ENCODE data around the gene PAX9.

DNA sequence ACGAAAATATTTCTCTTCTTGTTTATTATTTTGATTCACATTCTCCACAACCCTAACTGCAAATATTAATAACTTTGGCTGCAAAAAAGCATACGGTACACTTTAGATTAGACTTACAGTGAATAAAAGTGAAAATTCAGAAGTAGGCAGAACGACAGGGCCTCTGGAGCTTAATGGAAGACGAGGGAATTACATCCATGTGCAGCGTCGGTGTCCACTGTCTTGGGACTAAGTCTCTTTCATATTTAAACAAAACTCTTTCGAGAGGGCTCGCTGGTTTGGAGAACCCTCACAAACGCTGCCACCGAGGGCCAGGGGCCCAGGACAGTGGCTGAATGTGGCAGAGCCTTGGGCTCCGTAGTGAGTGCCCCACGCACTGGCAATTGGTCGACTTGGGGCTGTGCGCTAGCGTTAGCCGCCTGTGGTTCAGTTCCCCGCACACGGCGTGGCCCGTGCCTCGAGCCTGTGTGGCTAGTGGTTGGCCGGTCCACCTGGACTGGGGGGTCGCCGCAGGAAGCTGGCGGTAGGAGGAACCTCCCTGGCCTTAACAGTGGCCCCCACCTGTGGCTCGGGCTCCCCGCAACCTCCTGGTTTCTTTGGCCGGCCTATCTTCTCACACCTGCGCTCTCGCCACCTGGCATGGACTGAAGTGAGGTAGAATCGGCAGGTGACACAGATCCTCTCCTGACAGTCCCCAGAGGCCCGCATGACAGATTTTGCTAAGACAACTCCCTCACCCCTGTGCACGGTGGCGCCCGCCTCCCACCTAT lies 739 bp upstream of the PAX9 start:
- TF ChIP-seq, protein P1, sequence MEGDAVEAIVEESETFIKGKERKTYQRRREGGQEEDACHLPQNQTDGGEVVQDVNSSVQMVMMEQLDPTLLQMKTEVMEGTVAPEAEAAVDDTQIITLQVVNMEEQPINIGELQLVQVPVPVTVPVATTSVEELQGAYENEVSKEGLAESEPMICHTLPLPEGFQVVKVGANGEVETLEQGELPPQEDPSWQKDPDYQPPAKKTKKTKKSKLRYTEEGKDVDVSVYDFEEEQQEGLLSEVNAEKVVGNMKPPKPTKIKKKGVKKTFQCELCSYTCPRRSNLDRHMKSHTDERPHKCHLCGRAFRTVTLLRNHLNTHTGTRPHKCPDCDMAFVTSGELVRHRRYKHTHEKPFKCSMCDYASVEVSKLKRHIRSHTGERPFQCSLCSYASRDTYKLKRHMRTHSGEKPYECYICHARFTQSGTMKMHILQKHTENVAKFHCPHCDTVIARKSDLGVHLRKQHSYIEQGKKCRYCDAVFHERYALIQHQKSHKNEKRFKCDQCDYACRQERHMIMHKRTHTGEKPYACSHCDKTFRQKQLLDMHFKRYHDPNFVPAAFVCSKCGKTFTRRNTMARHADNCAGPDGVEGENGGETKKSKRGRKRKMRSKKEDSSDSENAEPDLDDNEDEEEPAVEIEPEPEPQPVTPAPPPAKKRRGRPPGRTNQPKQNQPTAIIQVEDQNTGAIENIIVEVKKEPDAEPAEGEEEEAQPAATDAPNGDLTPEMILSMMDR (IDR thresholded peaks at IDR 0.05) = no peak
- TF ChIP-seq POLR2A (IDR thresholded peaks at IDR 0.05) = no peak

Data from thyroid gland (tissue), 4 donors.